Pancreas (tissue), 10 donors: Measurements from ENCODE around the gene ABAT. TPM values are rescaled to one million over a fixed set of nuclear protein-coding genes. Genes with fewer than 3 reads are reported as not detected.

Experiments used
- ATAC-seq, 4 donors: fragments of 200-7000 bp; cut with Tn5 transposase; one replicate each; pipeline versions ENCODE4 v1.8.0 to v1.9.1; 2020; ENCODE audit warnings: mild to moderate bottlenecking in 4 of 4, moderate library complexity in 4 of 4
- DNase-seq, 6 donors: peaks; one replicate each; pipeline ENCODE4 v3.0.0-alpha.2; 2020
- FAIRE-seq: peaks from 2 replicates; lab custom pipeline; 2012; peaks lifted over from hg19 to GRCh38; lab: Jason Lieb, UNC
- H3K27ac ChIP-seq, 4 donors: fragments of 200-600 bp; sonication (generic); 1 replicate in 3 of 4; 2 replicates in 1 of 4; pipeline versions ENCODE4 v1.5.0 to v1.8.0; 2020
- H3K27me3 ChIP-seq, 4 donors: fragments of 200-600 bp; one replicate each; pipeline ENCODE4 v1.8.0; 2021
- H3K36me3 ChIP-seq, 3 donors: fragments of 200-600 bp; sonication (generic) in 1 of 3; one replicate each; pipeline versions ENCODE4 v1.5.0 to v1.8.0; 2020 to 2021
- H3K4me1 ChIP-seq, 3 donors: fragments of 200-600 bp; one replicate each; pipeline ENCODE4 v1.8.0; 2021
- H3K4me3 ChIP-seq, 4 donors: fragments of 200-600 bp; sonication (generic) in 2 of 4; one replicate each; pipeline versions ENCODE4 v1.5.0 to v1.8.0; 2020 to 2021
- H3K9me3 ChIP-seq, 4 donors: fragments of 200-600 bp; one replicate each; pipeline ENCODE4 v1.8.0; 2021
- WGBS, 2 donors: extraction: QIAGEN DNeasy Blood & Tissue Kit; methylation state at CpG; one replicate each; pipeline ENCODE4 v1.1.7; 2013; 5-methylcytosine and 5-hydroxymethylcytosine counted together
- intact Hi-C, 3 donors: fragments of 100-400 bp; cut with DNase I; formaldehyde crosslinking; loops; one replicate each; pipeline versions ENCODE4 v1.11.1 to v1.14.2; 2022
- polyA plus RNA-seq, 2 donors: library from polyadenylated mRNA; stranded (reverse); fragments of 200-250 nt; gene quantifications; one replicate each; pipeline ENCODE4 v1.2.3, GENCODE V29; 2013
- total RNA-seq, 6 donors: library from RNA; stranded (reverse); fragmentation: NEBNext Ultra II Directional in 4 of 6; extraction: Animal tissue kit (Norgen Biotek cat#: 25700) in 4 of 6; gene quantifications; one replicate each; pipeline versions ENCODE4 v1.2.1 to v1.2.4, GENCODE V29; 2021 to 2023
- TF ChIP-seq, protein P1 (sequence below), 4 donors: fragments of 200-600 bp; sonication (generic) in 3 of 4; IDR thresholded peaks; one replicate each; pipeline versions ENCODE4 v1.5.0 to v1.8.0; 2021; ENCODE audit warnings: antibody characterized with exemption in 4 of 4
- donor health status: healthy with polysubstance abuse.
- donor health status: DM: no; HTN: no; CAD: no; lungs with moderate emphysema.
- donor health status: DM: no; HTN: no; CAD: no.
- donor health status: control.
- donor health status: control.
- donor health status: Bipolar disorder and iron deficiency.
- donor health status: DM: yes; HTN: yes; CAD: no.
- donor health status: DM: no; HTN: no; CAD: no.
- donor health status: DM: no; HTN: no; CAD: no.
- donor health status: DM: yes; HTN: yes; CAD: no.

The ABAT gene
- total and polyA plus RNA-seq, 8 donors = 21.5 to 50.2 (median 29.1) TPM

DNA sequence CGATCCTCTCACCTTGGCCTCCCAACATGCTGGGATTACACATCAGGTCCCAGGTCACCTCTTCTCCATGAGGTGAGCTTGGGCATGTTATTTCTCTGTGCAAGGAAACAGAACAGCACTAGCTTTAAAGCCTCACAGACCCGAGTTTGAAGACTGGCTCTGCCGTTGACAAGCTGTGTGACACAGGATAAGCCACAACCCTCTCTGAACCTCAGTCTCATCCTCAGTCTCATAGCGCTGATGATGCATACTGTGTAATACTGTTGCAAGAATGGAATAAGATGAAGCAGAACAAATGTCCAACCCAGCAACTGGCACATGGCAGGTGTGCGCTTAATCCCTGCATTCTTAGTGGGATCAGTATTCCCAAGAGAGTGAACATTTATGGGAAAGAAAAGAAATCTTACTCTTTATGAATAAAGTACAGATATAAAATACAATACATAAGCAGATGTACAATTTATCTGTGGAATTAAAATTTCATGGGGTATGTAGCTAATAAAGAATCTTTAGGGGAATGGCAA, 43.5 kb downstream of the ABAT start:
- FAIRE-seq (no peak), DNase-seq (no peak), ATAC-seq (no peak)
- intact Hi-C loops = no loop called here
- TF ChIP-seq, protein P1, sequence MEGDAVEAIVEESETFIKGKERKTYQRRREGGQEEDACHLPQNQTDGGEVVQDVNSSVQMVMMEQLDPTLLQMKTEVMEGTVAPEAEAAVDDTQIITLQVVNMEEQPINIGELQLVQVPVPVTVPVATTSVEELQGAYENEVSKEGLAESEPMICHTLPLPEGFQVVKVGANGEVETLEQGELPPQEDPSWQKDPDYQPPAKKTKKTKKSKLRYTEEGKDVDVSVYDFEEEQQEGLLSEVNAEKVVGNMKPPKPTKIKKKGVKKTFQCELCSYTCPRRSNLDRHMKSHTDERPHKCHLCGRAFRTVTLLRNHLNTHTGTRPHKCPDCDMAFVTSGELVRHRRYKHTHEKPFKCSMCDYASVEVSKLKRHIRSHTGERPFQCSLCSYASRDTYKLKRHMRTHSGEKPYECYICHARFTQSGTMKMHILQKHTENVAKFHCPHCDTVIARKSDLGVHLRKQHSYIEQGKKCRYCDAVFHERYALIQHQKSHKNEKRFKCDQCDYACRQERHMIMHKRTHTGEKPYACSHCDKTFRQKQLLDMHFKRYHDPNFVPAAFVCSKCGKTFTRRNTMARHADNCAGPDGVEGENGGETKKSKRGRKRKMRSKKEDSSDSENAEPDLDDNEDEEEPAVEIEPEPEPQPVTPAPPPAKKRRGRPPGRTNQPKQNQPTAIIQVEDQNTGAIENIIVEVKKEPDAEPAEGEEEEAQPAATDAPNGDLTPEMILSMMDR (IDR thresholded peaks at IDR 0.05) = no peak
- H3K27me3 ChIP-seq = no peaks in the 10 kb centered on the region
- no peak overlapping the region for H3K4me3 ChIP-seq
- WGBS, 2 donors = 92% methylated on average over 5 of the region's 5 CpGs
- no peaks in the 10 kb centered on the region for H3K9me3 ChIP-seq
- H3K27ac ChIP-seq = no peak overlapping the region
- no peaks in the 10 kb centered on the region for H3K36me3 ChIP-seq
- H3K4me1 ChIP-seq = peaks cover 0 to 22% (median 18%) of the 10 kb centered on the region in 3 donors

DNA sequence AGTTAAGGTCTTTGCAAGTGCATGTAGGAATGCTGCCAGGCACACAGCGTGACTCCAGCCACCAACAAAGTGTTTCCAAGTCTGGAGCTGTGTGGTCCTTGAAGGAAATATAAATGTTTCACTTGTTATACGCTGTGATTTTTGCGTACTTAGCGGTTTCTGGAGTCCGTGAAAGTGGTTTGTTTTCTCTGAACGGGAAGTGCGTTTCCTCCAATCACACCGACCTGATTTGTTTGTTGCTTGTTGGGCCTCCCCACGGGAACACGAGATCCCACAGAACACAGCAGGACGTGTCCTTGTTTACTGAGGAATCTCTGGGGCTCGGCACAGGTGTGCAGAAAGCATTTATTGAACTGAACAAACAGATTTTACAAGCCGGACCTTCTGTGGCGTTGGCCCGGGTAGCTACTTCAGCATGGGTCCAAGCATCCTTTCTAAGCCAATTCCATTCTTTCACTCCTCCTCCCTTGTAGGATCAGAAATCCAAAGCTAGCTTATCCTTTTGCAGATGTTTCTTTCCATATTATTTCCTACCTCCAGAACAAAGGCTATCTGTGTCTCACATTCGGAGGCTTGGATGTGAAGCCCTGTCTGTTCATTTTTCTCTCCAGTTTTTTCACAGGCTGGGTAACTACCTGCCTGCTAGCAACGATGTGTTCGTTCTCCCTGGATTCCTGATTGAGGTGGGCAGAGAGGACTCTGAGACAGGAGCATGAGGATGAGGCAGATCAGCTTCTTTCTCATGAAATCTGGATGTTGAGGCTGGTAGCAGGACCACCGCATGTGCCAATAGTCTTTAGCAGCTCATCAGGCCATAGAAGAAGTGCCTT, 44.6 kb downstream of the ABAT start:
- TF ChIP-seq, protein P1 (IDR thresholded peaks at IDR 0.05) = no peak
- H3K27ac ChIP-seq = peak overlapping the region in 1 of 4 donors; percentile 37
- FAIRE-seq = no peak
- H3K36me3 ChIP-seq = no peaks in the 10 kb centered on the region
- ATAC-seq = peak in 1 of 4 donors; percentile 11
- intact Hi-C loops = no loop called here
- H3K9me3 ChIP-seq = no peaks in the 10 kb centered on the region
- DNase-seq = no peak
- H3K4me1 ChIP-seq = peaks cover 0 to 22% (median 18%) of the 10 kb centered on the region in 3 donors
- no peak overlapping the region for H3K4me3 ChIP-seq
- 26 to 29% methylated on average over 19 of the region's 19 CpGs for WGBS, 2 donors
- no peaks in the 10 kb centered on the region for H3K27me3 ChIP-seq

GRCh38 chr16:8720080-8720966, 45.9 kb downstream of the ABAT start:
- Histone ChIP-seq H3K4me3 (no peak overlapping the region), H3K4me1 (peaks cover 0 to 22% (median 18%) of the 10 kb centered on the region in 3 donors), H3K9me3 (no peaks in the 10 kb centered on the region), H3K27me3 (no peaks in the 10 kb centered on the region), H3K27ac (peak overlapping the region in 2 of 4 donors; percentile 70 to 75), H3K36me3 (no peaks in the 10 kb centered on the region)
- WGBS, 2 donors = 33% methylated on average over 14 of the region's 14 CpGs
- TF ChIP-seq, protein P1 (IDR thresholded peaks at IDR 0.05) = no peak
- intact Hi-C loops = no loop called here
- FAIRE-seq (no peak), DNase-seq (peak in 2 of 6 donors; percentile 35 to 54), ATAC-seq (peak; percentile 44 to 75 (median 56))

- peak overlapping the region; percentile 12 to 75 (median 55) for H3K27ac ChIP-seq
- WGBS, 2 donors = 47 to 64% methylated on average over 3 of the region's 3 CpGs
- H3K36me3 ChIP-seq = no peaks in the 10 kb centered on the region
- TF ChIP-seq, protein P1 (IDR thresholded peaks at IDR 0.05) = no peak
- H3K4me3 ChIP-seq = no peak overlapping the region
- H3K4me1 ChIP-seq = peaks cover 0 to 22% (median 18%) of the 10 kb centered on the region in 3 donors
- ATAC-seq (peak; percentile 45 to 73 (median 68)), DNase-seq (no peak), FAIRE-seq (no peak)
- H3K9me3 ChIP-seq = no peaks in the 10 kb centered on the region
- H3K27me3 ChIP-seq = no peaks in the 10 kb centered on the region
- intact Hi-C loops = no loop called here
Observed at GRCh38 chr16:8720967-8721308, 46.5 kb downstream of the ABAT start.
